ENCODE results near the gene AFG1L. TPM values are rescaled to one million over a fixed set of nuclear protein-coding genes. Genes with fewer than 3 reads are reported as not detected.
A peak's percentile ranks its signal among the peaks of the same experiment; 100 is the strongest.

AFG1L gene
- total RNA-seq, 1 experiment from 2014 or later: 8.2 TPM

DNA sequence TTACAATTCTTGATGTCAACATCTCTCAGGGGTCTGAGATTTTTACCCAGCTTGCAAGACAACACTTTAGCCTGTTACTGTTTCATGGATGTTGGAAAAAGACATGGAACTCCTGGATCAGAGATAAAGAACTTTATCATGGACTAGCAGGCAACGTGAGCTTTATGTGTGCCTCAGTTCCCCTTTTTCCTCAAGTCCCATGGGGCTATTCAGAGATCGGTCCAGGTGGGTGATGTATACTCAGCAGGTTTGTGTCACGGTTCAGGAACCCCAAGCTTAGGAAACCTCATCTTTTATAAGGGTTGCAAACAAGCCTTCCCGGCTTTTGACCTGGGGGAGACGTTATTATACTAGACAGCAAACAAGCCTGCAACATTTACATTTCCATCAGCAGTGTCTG, 15.0 kb downstream of the AFG1L start:
- Mint-ChIP-seq H3K4me1 (ENCODE audit: insufficient read depth, unreplicated experiment) (peaks cover 6% of the 10 kb centered on the region), H3K9me3 (ENCODE audit: unreplicated experiment) (no peaks in the 10 kb centered on the region), H3K27me3 (ENCODE audit: insufficient read depth, unreplicated experiment) (no peaks in the 10 kb centered on the region), H3K4me3 (ENCODE audit: unreplicated experiment) (no peak overlapping the region), H3K27ac (ENCODE audit: low read depth, unreplicated experiment) (no peak overlapping the region), H3K36me3 (ENCODE audit: insufficient read depth, unreplicated experiment) (no peaks in the 10 kb centered on the region)
- CTCF ChIA-PET: interaction anchor here (0.5 to 0.9 kb wide), 3 partner anchors 182 to 210 kb away, joined by 3 read pairs; no protein-coding TSS in a partner anchor
- no TSS peak for BruUV-seq (replicated peaks)
- TF ChIP-seq, protein P1, sequence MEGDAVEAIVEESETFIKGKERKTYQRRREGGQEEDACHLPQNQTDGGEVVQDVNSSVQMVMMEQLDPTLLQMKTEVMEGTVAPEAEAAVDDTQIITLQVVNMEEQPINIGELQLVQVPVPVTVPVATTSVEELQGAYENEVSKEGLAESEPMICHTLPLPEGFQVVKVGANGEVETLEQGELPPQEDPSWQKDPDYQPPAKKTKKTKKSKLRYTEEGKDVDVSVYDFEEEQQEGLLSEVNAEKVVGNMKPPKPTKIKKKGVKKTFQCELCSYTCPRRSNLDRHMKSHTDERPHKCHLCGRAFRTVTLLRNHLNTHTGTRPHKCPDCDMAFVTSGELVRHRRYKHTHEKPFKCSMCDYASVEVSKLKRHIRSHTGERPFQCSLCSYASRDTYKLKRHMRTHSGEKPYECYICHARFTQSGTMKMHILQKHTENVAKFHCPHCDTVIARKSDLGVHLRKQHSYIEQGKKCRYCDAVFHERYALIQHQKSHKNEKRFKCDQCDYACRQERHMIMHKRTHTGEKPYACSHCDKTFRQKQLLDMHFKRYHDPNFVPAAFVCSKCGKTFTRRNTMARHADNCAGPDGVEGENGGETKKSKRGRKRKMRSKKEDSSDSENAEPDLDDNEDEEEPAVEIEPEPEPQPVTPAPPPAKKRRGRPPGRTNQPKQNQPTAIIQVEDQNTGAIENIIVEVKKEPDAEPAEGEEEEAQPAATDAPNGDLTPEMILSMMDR (IDR thresholded peaks at IDR 0.05; ENCODE audit: unreplicated experiment): no peak
- no peak for DNase-seq (ENCODE audit: unreplicated experiment)
- POLR2A ChIA-PET: interaction anchor here (0.6 to 4.9 kb wide), 3 partner anchors 14 to 49 kb away, joined by 3 to 30 read pairs (median 4); partner anchors contain the start of genes AFG1L and SNX3
- intact Hi-C loops (cut with micrococcal nuclease): no loop called here

DNA sequence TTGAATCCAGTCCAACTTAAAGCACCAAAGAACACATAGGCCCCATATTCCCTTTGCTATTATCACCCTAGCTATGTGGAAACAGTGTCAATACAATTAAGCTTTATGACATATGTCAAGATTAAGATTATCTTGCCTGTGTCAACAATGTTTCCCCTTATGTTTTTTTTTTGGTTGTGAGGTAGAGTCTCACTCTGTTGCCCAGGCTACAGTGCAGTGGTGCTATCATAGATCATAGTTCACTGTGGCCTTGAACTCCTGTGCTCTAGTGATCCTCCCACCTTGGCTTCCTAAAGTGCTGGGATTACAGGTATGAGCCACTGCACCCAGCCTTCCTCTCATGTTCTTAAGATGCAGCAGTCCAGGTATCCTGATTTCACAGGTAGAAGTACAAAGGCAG, 17.8 kb downstream of the AFG1L start:
- Mint-ChIP-seq H3K4me3 (ENCODE audit: unreplicated experiment) (no peak overlapping the region), H3K36me3 (ENCODE audit: insufficient read depth, unreplicated experiment) (no peaks in the 10 kb centered on the region), H3K27me3 (ENCODE audit: insufficient read depth, unreplicated experiment) (no peaks in the 10 kb centered on the region), H3K4me1 (ENCODE audit: insufficient read depth, unreplicated experiment) (peaks cover 6% of the 10 kb centered on the region), H3K27ac (ENCODE audit: low read depth, unreplicated experiment) (no peak overlapping the region), H3K9me3 (ENCODE audit: unreplicated experiment) (no peaks in the 10 kb centered on the region)
- TF ChIP-seq, protein P1 (IDR thresholded peaks at IDR 0.05; ENCODE audit: unreplicated experiment): no peak
- ChIA-PET CTCF (interaction anchor here (1.0 kb wide), 1 partner anchor 341 kb away, joined by 6 read pairs; no protein-coding TSS in a partner anchor), POLR2A (no interaction called here)
- intact Hi-C loops (cut with micrococcal nuclease): no loop called here
- DNase-seq (ENCODE audit: unreplicated experiment): no peak
- BruUV-seq (replicated peaks): no TSS peak

DNA sequence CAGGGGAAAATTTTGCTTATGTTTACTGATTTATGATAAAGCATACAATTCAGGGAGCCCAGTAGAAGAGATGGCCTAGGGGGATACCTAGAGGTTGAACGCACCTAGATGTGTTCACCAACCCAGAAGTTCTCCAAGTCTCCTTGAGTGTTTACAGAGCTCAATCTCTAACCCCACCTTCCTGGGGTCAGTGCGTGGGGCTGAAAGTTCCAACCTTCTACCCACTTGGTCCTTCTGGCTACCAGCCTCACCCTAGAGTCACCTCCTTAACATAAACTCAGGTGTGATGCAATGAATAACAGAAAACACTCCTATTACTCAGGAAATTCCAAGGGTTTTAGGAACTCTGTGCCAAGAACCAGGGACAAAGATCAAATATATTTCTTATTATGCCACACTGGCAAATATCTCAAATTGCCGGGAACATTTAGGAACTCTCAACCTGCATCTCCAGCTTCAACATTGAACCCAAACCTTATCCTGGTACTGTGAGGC, 26.4 kb downstream of the AFG1L start:
- Mint-ChIP-seq H3K27ac (ENCODE audit: low read depth, unreplicated experiment) (no peak overlapping the region), H3K4me3 (ENCODE audit: unreplicated experiment) (no peak overlapping the region), H3K4me1 (ENCODE audit: insufficient read depth, unreplicated experiment) (peaks cover 6% of the 10 kb centered on the region), H3K36me3 (ENCODE audit: insufficient read depth, unreplicated experiment) (no peaks in the 10 kb centered on the region), H3K9me3 (ENCODE audit: unreplicated experiment) (no peaks in the 10 kb centered on the region), H3K27me3 (ENCODE audit: insufficient read depth, unreplicated experiment) (no peaks in the 10 kb centered on the region)
- DNase-seq (ENCODE audit: unreplicated experiment): peak; percentile 52
- intact Hi-C loops (cut with micrococcal nuclease): no loop called here
- TF ChIP-seq, protein P1 (IDR thresholded peaks at IDR 0.05; ENCODE audit: unreplicated experiment): no peak
- ChIA-PET POLR2A (interaction anchor here (0.7 to 0.8 kb wide), 2 partner anchors 26 to 418 kb away, joined by 3 read pairs; no protein-coding TSS in a partner anchor), CTCF (interaction anchor here (1.1 kb wide), 2 partner anchors 17 to 171 kb away, joined by 3 read pairs; no protein-coding TSS in a partner anchor)
- no TSS peak for BruUV-seq (replicated peaks)

DNA sequence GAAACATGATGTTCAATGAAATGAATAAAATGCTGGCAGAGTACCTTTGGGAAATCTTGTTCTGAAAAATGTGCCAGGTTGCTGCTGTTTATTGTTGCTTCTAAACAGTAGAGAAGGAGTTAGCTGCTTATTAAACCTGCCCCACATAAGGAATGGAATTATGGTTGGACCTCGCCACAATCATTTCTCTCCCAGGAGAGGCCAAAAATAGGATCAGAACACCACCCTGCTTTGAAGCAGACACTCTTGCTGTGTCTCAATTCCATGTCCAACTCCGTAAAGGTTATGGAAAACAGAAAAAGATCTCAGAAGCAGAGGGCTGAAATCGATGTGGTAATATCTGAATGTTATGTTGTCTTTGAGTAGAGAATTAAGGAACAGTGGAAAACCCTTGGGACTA, 27.9 kb downstream of the AFG1L start:
- no peak for DNase-seq (ENCODE audit: unreplicated experiment)
- Mint-ChIP-seq H3K27me3 (ENCODE audit: insufficient read depth, unreplicated experiment) (no peaks in the 10 kb centered on the region), H3K27ac (ENCODE audit: low read depth, unreplicated experiment) (no peak overlapping the region), H3K36me3 (ENCODE audit: insufficient read depth, unreplicated experiment) (no peaks in the 10 kb centered on the region), H3K4me3 (ENCODE audit: unreplicated experiment) (no peak overlapping the region), H3K4me1 (ENCODE audit: insufficient read depth, unreplicated experiment) (peaks cover 6% of the 10 kb centered on the region), H3K9me3 (ENCODE audit: unreplicated experiment) (no peaks in the 10 kb centered on the region)
- TF ChIP-seq, protein P1 (IDR thresholded peaks at IDR 0.05; ENCODE audit: unreplicated experiment): no peak
- ChIA-PET CTCF (interaction anchor here (1.7 kb wide), 1 partner anchor 170 kb away, joined by 8 read pairs; no protein-coding TSS in a partner anchor), POLR2A (interaction anchor here (1.0 kb wide), 1 partner anchor 169 kb away, joined by 3 read pairs; no protein-coding TSS in a partner anchor)
- intact Hi-C loops (cut with micrococcal nuclease): no loop called here
- no TSS peak for BruUV-seq (replicated peaks)

All from MCF 10A (cell line).